ENCODE data around the gene RMDN3.

The RMDN3 gene

GRCh38 chr15:40691737-40692136, 63.3 kb downstream of the RMDN3 start:
- WGBS = 97% methylated on average over 3 of the region's 4 CpGs
- 0 out of 2 replicates have a peak, but pooled peaks cover 2% of the 10 kb centered on the region for H3K4me1 ChIP-seq (ENCODE audit: insufficient read depth, low read length)
- no peak overlapping the region for H3K4me3 ChIP-seq (ENCODE audit: low read length)

GRCh38 chr15:40688932-40689799, 65.9 kb downstream of the RMDN3 start:
- no peak overlapping the region for H3K27ac ChIP-seq (ENCODE audit: low read depth, low read length)
- 90% methylated on average over 8 of the region's 9 CpGs for WGBS
- H3K4me1 ChIP-seq (ENCODE audit: insufficient read depth, low read length) = 0 out of 2 replicates have a peak, but pooled peaks cover 2% of the 10 kb centered on the region
- H3K36me3 ChIP-seq (ENCODE audit: insufficient read depth, low read length) = no peaks in the 10 kb centered on the region
- H3K9me3 ChIP-seq (ENCODE audit: insufficient read depth, low read depth, low read length) = no peaks in the 10 kb centered on the region
- H3K9ac ChIP-seq (ENCODE audit: low read depth, low read length) = no peak overlapping the region
- H3K4me3 ChIP-seq (ENCODE audit: low read length) = no peak overlapping the region
- no peaks in the 10 kb centered on the region for H3K27me3 ChIP-seq (ENCODE audit: insufficient read depth, low read length)

More at GRCh38 chr15:40691737-40692136, 63.3 kb downstream of the RMDN3 start:
- no peaks in the 10 kb centered on the region for H3K27me3 ChIP-seq (ENCODE audit: insufficient read depth, low read length)
- no peak overlapping the region for H3K9ac ChIP-seq (ENCODE audit: low read depth, low read length)
- no peak overlapping the region for H3K27ac ChIP-seq (ENCODE audit: low read depth, low read length)
- H3K9me3 ChIP-seq (ENCODE audit: insufficient read depth, low read depth, low read length) = no peaks in the 10 kb centered on the region
- H3K36me3 ChIP-seq (ENCODE audit: insufficient read depth, low read length) = no peaks in the 10 kb centered on the region
